Psoas muscle (tissue), 8 donors: Measurements from ENCODE around the gene HLF. TPM values are rescaled to one million over a fixed set of nuclear protein-coding genes. Genes with fewer than 3 reads are reported as not detected.

Source experiments
- ATAC-seq, 4 donors: fragments of 200-7000 bp; cut with Tn5 transposase; one replicate each; pipeline ENCODE4 v1.9.1; 2020; ENCODE audit warnings: moderate library complexity in 3 of 4, mild to moderate bottlenecking in 2 of 4
- DNase-seq, 2 donors: peaks; one replicate each; pipeline ENCODE4 v3.0.0-alpha.2; 2020
- H3K27ac ChIP-seq: fragments of 200-600 bp; one replicate; pipeline ENCODE4 v1.8.0; 2022
- H3K27me3 ChIP-seq, 3 donors: fragments of 200-600 bp in 1 of 3; one replicate each; pipeline versions ENCODE4 v1.6.1 to v1.8.0; 2013 to 2022; ENCODE audit warnings: low read length in 2 of 3, mild to moderate bottlenecking in 2 of 3, moderate library complexity in 1 of 3; ENCODE audit not compliant: insufficient read depth in 3 of 3
- H3K36me3 ChIP-seq, 2 donors: fragments of 200-600 bp in 1 of 2; one replicate each; pipeline versions ENCODE4 v1.6.1 to v1.8.0; 2013 to 2022; ENCODE audit warnings: low read depth in 1 of 2, mild to moderate bottlenecking in 1 of 2, moderate library complexity in 1 of 2; ENCODE audit not compliant: insufficient read depth in 1 of 2
- H3K4me1 ChIP-seq: fragments of 200-600 bp; one replicate; pipeline ENCODE4 v1.8.0; 2022
- H3K4me3 ChIP-seq: fragments of 200-600 bp; one replicate; pipeline ENCODE4 v1.8.0; 2022; ENCODE audit warnings: mild to moderate bottlenecking
- H3K9me3 ChIP-seq: fragments of 200-600 bp; one replicate; pipeline ENCODE4 v1.8.0; 2022
- WGBS, 3 donors: extraction: QIAGEN DNeasy Blood & Tissue Kit; methylation state at CpG; one replicate each; pipeline versions ENCODE4 v1.1.6 to v1.1.7; 2013; 5-methylcytosine and 5-hydroxymethylcytosine counted together
- intact Hi-C, 2 donors: fragments of 100-400 bp; cut with DNase I; formaldehyde crosslinking; loops; one replicate each; pipeline versions ENCODE4 v1.11.0 to v1.14.2; 2022
- long read RNA-seq, 2 donors: library from polyadenylated mRNA; unstranded; transcript quantifications; one replicate each; pipeline ENCODE4 v2.0.0, GENCODE V29; 2021
- polyA plus RNA-seq, 3 donors: library from polyadenylated mRNA; stranded (reverse); fragments of 200-250 nt; gene quantifications; one replicate each; pipeline ENCODE4 v1.2.3, GENCODE V29; 2013
- total RNA-seq, 4 donors: library from RNA; stranded (reverse); fragmentation: NEBNext Ultra II Directional in 2 of 4; extraction: Animal tissue kit (Norgen Biotek cat#: 25700) in 2 of 4; gene quantifications; one replicate each; pipeline versions ENCODE4 v1.2.1 to v1.2.4, GENCODE V29; 2021 to 2023
- TF ChIP-seq, protein P1 (sequence below): fragments of 200-600 bp; IDR thresholded peaks from one replicate; pipeline ENCODE4 v1.8.0; 2022; ENCODE audit warnings: antibody characterized with exemption
- donor health status: healthy with polysubstance abuse.
- donor health status: DM: no; HTN: no; CAD: no; lungs with moderate emphysema.
- donor health status: Bipolar disorder and iron deficiency.
- donor health status: healthy.
- donor health status: DM: yes; HTN: yes; CAD: no.
- donor health status: DM: no; HTN: no; CAD: no.
- donor health status: DM: no; HTN: no; CAD: no.
- donor health status: DM: yes; HTN: yes; CAD: no.

Gene HLF, protein sequence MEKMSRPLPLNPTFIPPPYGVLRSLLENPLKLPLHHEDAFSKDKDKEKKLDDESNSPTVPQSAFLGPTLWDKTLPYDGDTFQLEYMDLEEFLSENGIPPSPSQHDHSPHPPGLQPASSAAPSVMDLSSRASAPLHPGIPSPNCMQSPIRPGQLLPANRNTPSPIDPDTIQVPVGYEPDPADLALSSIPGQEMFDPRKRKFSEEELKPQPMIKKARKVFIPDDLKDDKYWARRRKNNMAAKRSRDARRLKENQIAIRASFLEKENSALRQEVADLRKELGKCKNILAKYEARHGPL
- total RNA-seq, result 1 to 10 TPM; 3.7 to 5.0 (median 4.4) TPM
- polyA plus RNA-seq, result 1 to 10 TPM in 2 of 3 donors, under 1 TPM in 1; 0.59 to 3.0 (median 1.6) TPM
- long read RNA-seq, donor 1, partial matches to known transcripts, result 0 of 1 reads
- long read RNA-seq, donor 1, other reads (novel, unspliced or antisense), result 0 of 1 reads
- long read RNA-seq, donor 2, full-length matches to known transcripts, result 1 of 2 reads
- long read RNA-seq, donor 2, partial matches to known transcripts, result 0 of 2 reads
- long read RNA-seq, donor 2, other reads (novel, unspliced or antisense), result 1 of 2 reads

DNA sequence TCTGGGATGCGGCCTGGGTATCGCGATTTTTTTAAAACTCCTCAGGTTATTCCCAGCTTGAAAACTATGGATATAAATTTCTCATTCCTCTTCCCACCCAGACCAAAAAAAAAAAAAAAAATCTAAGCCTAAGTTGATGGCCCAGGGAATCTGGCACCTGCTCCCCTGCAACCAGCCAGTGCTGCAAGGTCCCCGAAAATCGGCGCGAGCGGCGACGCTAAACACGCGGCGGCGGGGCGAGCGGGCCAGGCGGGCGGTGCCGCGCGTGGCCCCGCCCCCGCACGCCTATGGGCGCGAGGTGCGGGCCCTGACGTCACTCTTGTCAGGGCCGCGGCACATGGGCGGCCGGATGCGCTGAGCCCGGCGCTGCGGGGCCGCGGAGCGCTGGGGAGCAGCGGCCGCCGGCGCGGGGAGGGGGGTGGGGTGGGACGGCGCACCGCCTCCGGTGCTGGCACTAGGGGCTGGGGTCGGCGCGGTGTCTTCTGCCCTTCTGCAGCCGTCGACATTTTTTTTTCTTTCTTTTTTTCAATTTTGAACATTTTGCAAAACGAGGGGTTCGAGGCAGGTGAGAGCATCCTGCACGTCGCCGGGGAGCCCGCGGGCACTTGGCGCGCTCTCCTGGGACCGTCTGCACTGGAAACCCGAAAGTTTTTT lies at the start of gene HLF:
Gene HLF (plus strand): TSS at position 316 of the 654 bp plus-strand sequence. CDS start 525 bp downstream, outside the sequence.
- H3K9me3 ChIP-seq, result no peaks in the 10 kb centered on the region
- no peaks in the 10 kb centered on the region for H3K36me3 ChIP-seq
- ATAC-seq (peak; percentile 95 to 98 (median 96)), DNase-seq (peak; percentile 88 to 92)
- peak within 1 kb of the TSS; percentile 74 for H3K4me3 ChIP-seq
- intact Hi-C loops, result loop anchor here (1.0 to 5.0 kb wide), 2 partner anchors 26 to 33 kb away; no protein-coding TSS in a partner anchor
- H3K4me1 ChIP-seq, result peaks cover 14% of the 10 kb centered on the region
- H3K27ac ChIP-seq, result peak within 1 kb of the TSS; percentile 61
- TF ChIP-seq, protein P1, sequence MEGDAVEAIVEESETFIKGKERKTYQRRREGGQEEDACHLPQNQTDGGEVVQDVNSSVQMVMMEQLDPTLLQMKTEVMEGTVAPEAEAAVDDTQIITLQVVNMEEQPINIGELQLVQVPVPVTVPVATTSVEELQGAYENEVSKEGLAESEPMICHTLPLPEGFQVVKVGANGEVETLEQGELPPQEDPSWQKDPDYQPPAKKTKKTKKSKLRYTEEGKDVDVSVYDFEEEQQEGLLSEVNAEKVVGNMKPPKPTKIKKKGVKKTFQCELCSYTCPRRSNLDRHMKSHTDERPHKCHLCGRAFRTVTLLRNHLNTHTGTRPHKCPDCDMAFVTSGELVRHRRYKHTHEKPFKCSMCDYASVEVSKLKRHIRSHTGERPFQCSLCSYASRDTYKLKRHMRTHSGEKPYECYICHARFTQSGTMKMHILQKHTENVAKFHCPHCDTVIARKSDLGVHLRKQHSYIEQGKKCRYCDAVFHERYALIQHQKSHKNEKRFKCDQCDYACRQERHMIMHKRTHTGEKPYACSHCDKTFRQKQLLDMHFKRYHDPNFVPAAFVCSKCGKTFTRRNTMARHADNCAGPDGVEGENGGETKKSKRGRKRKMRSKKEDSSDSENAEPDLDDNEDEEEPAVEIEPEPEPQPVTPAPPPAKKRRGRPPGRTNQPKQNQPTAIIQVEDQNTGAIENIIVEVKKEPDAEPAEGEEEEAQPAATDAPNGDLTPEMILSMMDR, result no peak
- 1% methylated on average over 50 to 64 of the region's 64 CpGs for WGBS, 3 donors
- no peaks in the 10 kb centered on the region for H3K27me3 ChIP-seq

DNA sequence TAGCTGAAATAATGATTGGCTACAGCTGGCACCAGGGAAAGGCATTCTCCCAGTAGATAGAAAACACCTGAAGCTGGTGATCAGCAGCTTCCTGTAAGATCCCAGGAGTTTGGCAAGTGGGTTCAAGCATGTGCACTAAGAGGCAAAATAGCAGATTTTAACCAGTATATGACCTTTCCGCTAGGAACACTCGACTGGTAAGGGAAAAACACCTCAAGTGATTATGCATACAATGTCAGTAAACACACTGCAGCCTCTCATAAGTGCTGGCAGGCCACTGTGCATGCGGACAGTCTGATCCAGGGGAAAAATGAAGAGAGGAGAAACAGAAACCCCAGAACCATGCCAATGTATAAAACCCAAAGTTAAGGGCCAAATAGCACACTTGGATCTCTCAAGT lies 49.0 kb upstream of the HLF start:
- Histone ChIP-seq H3K4me3 (no peak overlapping the region), H3K27ac (no peak overlapping the region), H3K9me3 (no peaks in the 10 kb centered on the region), H3K27me3 (no peaks in the 10 kb centered on the region), H3K36me3 (no peaks in the 10 kb centered on the region), H3K4me1 (no peaks in the 10 kb centered on the region)
- TF ChIP-seq, protein P1, result no peak
- ATAC-seq (no peak), DNase-seq (no peak)
- WGBS, 3 donors, result 91 to 99% (median 93%) methylated on average over 3 of the region's 3 CpGs
- intact Hi-C loops, result no loop called here

DNA sequence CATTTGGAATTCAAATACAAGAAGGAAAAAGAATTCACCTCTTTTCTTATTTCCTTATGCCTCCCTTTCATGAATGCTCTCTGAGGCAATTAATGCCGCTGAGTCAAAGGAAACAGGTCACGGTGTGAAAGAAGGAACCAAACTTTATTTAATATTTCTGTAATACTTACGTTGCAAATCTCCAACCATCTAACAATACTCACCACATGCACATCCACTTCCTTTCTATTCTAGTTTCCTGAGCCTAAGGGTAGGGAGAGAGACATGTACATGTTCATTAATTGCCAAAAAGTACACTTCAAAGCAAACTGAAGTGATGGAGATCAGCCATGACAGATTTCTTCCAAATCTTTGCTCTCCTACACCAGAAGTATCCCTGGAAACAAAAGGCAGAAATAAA lies 47.9 kb upstream of the HLF start:
- TF ChIP-seq, protein P1, result no peak
- intact Hi-C loops, result no loop called here
- DNase-seq, result no peak
- no peaks in the 10 kb centered on the region for H3K9me3 ChIP-seq
- no peak overlapping the region for H3K4me3 ChIP-seq
- ATAC-seq, result no peak
- H3K27ac ChIP-seq, result no peak overlapping the region
- H3K36me3 ChIP-seq, result no peaks in the 10 kb centered on the region
- H3K27me3 ChIP-seq, result no peaks in the 10 kb centered on the region
- H3K4me1 ChIP-seq, result no peaks in the 10 kb centered on the region
- 68 to 89% (median 75%) methylated on average over 3 of the region's 3 CpGs for WGBS, 3 donors

DNA sequence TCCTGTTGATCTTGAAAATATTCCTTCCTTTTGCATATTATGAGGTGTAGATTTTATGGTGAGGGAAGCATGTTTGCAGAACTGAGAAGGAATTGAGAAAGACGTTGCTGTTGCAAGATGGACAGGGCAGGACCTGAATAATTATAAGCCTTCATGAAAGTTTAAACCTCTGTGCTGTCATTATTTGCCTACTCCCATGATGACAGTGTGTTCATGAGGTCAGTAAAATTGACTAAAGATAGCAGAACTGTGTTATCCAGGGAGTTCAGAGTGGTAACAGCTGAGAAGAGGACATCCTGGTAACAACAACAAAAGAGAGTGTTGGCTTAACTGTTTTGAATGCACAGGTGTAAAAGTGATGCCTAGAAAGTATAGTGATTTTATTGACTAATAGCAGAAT lies 45.3 kb upstream of the HLF start:
- ATAC-seq (no peak), DNase-seq (no peak)
- TF ChIP-seq, protein P1, result no peak
- H3K36me3 ChIP-seq, result no peaks in the 10 kb centered on the region
- no peak overlapping the region for H3K4me3 ChIP-seq
- H3K9me3 ChIP-seq, result no peaks in the 10 kb centered on the region
- H3K27ac ChIP-seq, result no peak overlapping the region
- intact Hi-C loops, result no loop called here
- no peaks in the 10 kb centered on the region for H3K27me3 ChIP-seq
- 36 to 43% (median 36%) methylated on average over 1 of the region's 1 CpG for WGBS, 3 donors
- H3K4me1 ChIP-seq, result no peaks in the 10 kb centered on the region
